ENCODE measurements around the gene FOXO3.

FOXO3 gene

GRCh38 chr6:108598305-108598863 lies 37.7 kb downstream of the FOXO3 start:
- DNase-seq = peak; percentile 80

GRCh38 chr6:108604156-108604555 lies 43.4 kb downstream of the FOXO3 start:
- no peak for DNase-seq

GRCh38 chr6:108606250-108606690 lies 45.6 kb downstream of the FOXO3 start:
- no peak for DNase-seq

- no peak for DNase-seq
Measured at GRCh38 chr6:108608453-108609275, 47.9 kb downstream of the FOXO3 start.

GRCh38 chr6:108609276-108609769 lies 48.6 kb downstream of the FOXO3 start:
- DNase-seq = peak; percentile 76

- DNase-seq = no peak
Measured at GRCh38 chr6:108610270-108610839, 49.6 kb downstream of the FOXO3 start.

- no peak for DNase-seq
Measured at GRCh38 chr6:108610957-108611586, 50.4 kb downstream of the FOXO3 start.

- DNase-seq = no peak
Measured at GRCh38 chr6:108612852-108613251, 52.1 kb downstream of the FOXO3 start.

GRCh38 chr6:108616544-108616943 lies 55.8 kb downstream of the FOXO3 start:
- DNase-seq = no peak

GRCh38 chr6:108616973-108617372 lies 56.3 kb downstream of the FOXO3 start:
- no peak for DNase-seq

- DNase-seq = no peak
Measured at GRCh38 chr6:108618623-108619152, 58.0 kb downstream of the FOXO3 start.

GRCh38 chr6:108619431-108620197 lies 58.9 kb downstream of the FOXO3 start:
- DNase-seq = no peak

GRCh38 chr6:108621117-108621516 lies 60.4 kb downstream of the FOXO3 start:
- peak; percentile 84 for DNase-seq

- peak; percentile 92 for DNase-seq
Measured at GRCh38 chr6:108622641-108623298, 62.1 kb downstream of the FOXO3 start.

GRCh38 chr6:108623995-108624394 lies 63.3 kb downstream of the FOXO3 start:
- DNase-seq = no peak

GRCh38 chr6:108625581-108625980 lies 64.9 kb downstream of the FOXO3 start:
- DNase-seq = no peak

GRCh38 chr6:108626777-108627176 lies 66.1 kb downstream of the FOXO3 start:
- no peak for DNase-seq

- peak; percentile 59 for DNase-seq
Measured at GRCh38 chr6:108627692-108628550, 67.2 kb downstream of the FOXO3 start.

- no peak for DNase-seq
Measured at GRCh38 chr6:108630050-108630714, 69.5 kb downstream of the FOXO3 start.

- DNase-seq = no peak
Measured at GRCh38 chr6:108632441-108632840, 71.7 kb downstream of the FOXO3 start.
